Adipocyte (in vitro differentiated cells): ENCODE measurements around the gene SCEL.
"Not testable (repeated sequence)": the region's sequence is repeated elsewhere in the genome, so short reads cannot be mapped to it uniquely, and the experiment has no call there.

Experiments
- DNase-seq: peaks from one replicate; pipeline ENCODE4 v3.0.0-alpha.2; 2015; ENCODE audit warnings: low read depth
- H3K27me3 ChIP-seq: replicated peaks from 2 replicates; pipeline ENCODE4 v1.7.0; 2013; ENCODE audit warnings: mild to moderate bottlenecking, low read length, moderate library complexity; ENCODE audit not compliant: control insufficient read depth, insufficient read depth
- H3K36me3 ChIP-seq: 2 replicates; pipeline ENCODE4 v1.7.0; 2013; ENCODE audit warnings: low read length, mild to moderate bottlenecking, moderate library complexity; ENCODE audit not compliant: control insufficient read depth, insufficient read depth, severe bottlenecking
- H3K4me1 ChIP-seq: 2 replicates; pipeline ENCODE4 v1.7.0; 2013; ENCODE audit warnings: mild to moderate bottlenecking, low read length, moderate library complexity; ENCODE audit not compliant: control insufficient read depth, insufficient read depth
- H3K4me3 ChIP-seq: 2 replicates; pipeline ENCODE4 v1.7.0; 2013; ENCODE audit warnings: mild to moderate bottlenecking, low read length, moderate library complexity
- H3K9ac ChIP-seq: 2 replicates; pipeline ENCODE4 v1.7.0; 2013; ENCODE audit warnings: mild to moderate bottlenecking, low read length, moderate library complexity
- H3K9me3 ChIP-seq: 2 replicates; pipeline ENCODE4 v1.7.0; 2013; ENCODE audit warnings: mild to moderate bottlenecking, low read length, moderate library complexity; ENCODE audit not compliant: control insufficient read depth

The SCEL gene

GRCh38 chr13:77662831-77663230 is 127.3 kb downstream of the SCEL start:
- not testable (repeated sequence) for H3K4me1 ChIP-seq, H3K27me3 ChIP-seq, H3K9me3 ChIP-seq, H3K36me3 ChIP-seq, H3K4me3 ChIP-seq, DNase-seq, H3K9ac ChIP-seq

- no peaks in the 10 kb centered on the region for H3K4me1 ChIP-seq
- no peak overlapping the region for H3K4me3 ChIP-seq
- DNase-seq, result no peak
- no peaks in the 10 kb centered on the region for H3K9me3 ChIP-seq
- H3K9ac ChIP-seq, result no peak overlapping the region
- H3K27me3 ChIP-seq, result no peaks in the 10 kb centered on the region
- H3K36me3 ChIP-seq, result no peaks in the 10 kb centered on the region
Observed at GRCh38 chr13:77674852-77675251, 139.3 kb downstream of the SCEL start.

GRCh38 chr13:77678691-77679235 is 143.3 kb downstream of the SCEL start:
- Histone ChIP-seq H3K9me3 (no peaks in the 10 kb centered on the region), H3K27me3 (no peaks in the 10 kb centered on the region), H3K4me3 (no peak overlapping the region), H3K4me1 (no peaks in the 10 kb centered on the region), H3K9ac (no peak overlapping the region), H3K36me3 (no peaks in the 10 kb centered on the region)
- no peak for DNase-seq

- Histone ChIP-seq H3K4me1 (no peaks in the 10 kb centered on the region), H3K4me3 (no peak overlapping the region), H3K36me3 (no peaks in the 10 kb centered on the region)
Observed at GRCh38 chr13:77687799-77688198, 152.3 kb downstream of the SCEL start.

GRCh38 chr13:77691871-77692270 is 156.4 kb downstream of the SCEL start:
- Histone ChIP-seq H3K9me3 (no peaks in the 10 kb centered on the region), H3K9ac (no peak overlapping the region)

More at GRCh38 chr13:77687799-77688198, 152.3 kb downstream of the SCEL start:
- no peaks in the 10 kb centered on the region for H3K9me3 ChIP-seq
- H3K9ac ChIP-seq, result no peak overlapping the region
- DNase-seq, result no peak
- H3K27me3 ChIP-seq, result no peaks in the 10 kb centered on the region

GRCh38 chr13:77692746-77693448 is 157.4 kb downstream of the SCEL start:
- Histone ChIP-seq H3K9me3 (no peaks in the 10 kb centered on the region), H3K4me1 (no peaks in the 10 kb centered on the region), H3K36me3 (no peaks in the 10 kb centered on the region), H3K4me3 (no peak overlapping the region), H3K9ac (no peak overlapping the region), H3K27me3 (peaks cover 21% of the 10 kb centered on the region)
- no peak for DNase-seq

More at GRCh38 chr13:77691871-77692270, 156.4 kb downstream of the SCEL start:
- H3K27me3 ChIP-seq, result peaks cover 17% of the 10 kb centered on the region
- DNase-seq, result no peak
- H3K4me1 ChIP-seq, result no peaks in the 10 kb centered on the region
- H3K4me3 ChIP-seq, result no peak overlapping the region
- no peaks in the 10 kb centered on the region for H3K36me3 ChIP-seq

- DNase-seq, result no peak
- H3K36me3 ChIP-seq, result no peaks in the 10 kb centered on the region
- H3K9ac ChIP-seq, result no peak overlapping the region
- H3K27me3 ChIP-seq, result peaks cover 21% of the 10 kb centered on the region
- H3K4me1 ChIP-seq, result no peaks in the 10 kb centered on the region
- no peaks in the 10 kb centered on the region for H3K9me3 ChIP-seq
- H3K4me3 ChIP-seq, result no peak overlapping the region
Observed at GRCh38 chr13:77693449-77693940, 158.0 kb downstream of the SCEL start.
